Adipocyte (in vitro differentiated cells): ENCODE data around the gene TMEM18.
A peak's percentile ranks its signal among the peaks of the same experiment; 100 is the strongest.

Experiments used
- DNase-seq: peaks from one replicate; pipeline ENCODE4 v3.0.0-alpha.2; 2015; ENCODE audit warnings: low read depth
- H3K27me3 ChIP-seq: replicated peaks from 2 replicates; pipeline ENCODE4 v1.7.0; 2013; ENCODE audit warnings: mild to moderate bottlenecking, low read length, moderate library complexity; ENCODE audit not compliant: control insufficient read depth, insufficient read depth
- H3K36me3 ChIP-seq: 2 replicates; pipeline ENCODE4 v1.7.0; 2013; ENCODE audit warnings: low read length, mild to moderate bottlenecking, moderate library complexity; ENCODE audit not compliant: control insufficient read depth, insufficient read depth, severe bottlenecking
- H3K4me1 ChIP-seq: 2 replicates; pipeline ENCODE4 v1.7.0; 2013; ENCODE audit warnings: mild to moderate bottlenecking, low read length, moderate library complexity; ENCODE audit not compliant: control insufficient read depth, insufficient read depth
- H3K4me3 ChIP-seq: 2 replicates; pipeline ENCODE4 v1.7.0; 2013; ENCODE audit warnings: mild to moderate bottlenecking, low read length, moderate library complexity
- H3K9ac ChIP-seq: 2 replicates; pipeline ENCODE4 v1.7.0; 2013; ENCODE audit warnings: mild to moderate bottlenecking, low read length, moderate library complexity
- H3K9me3 ChIP-seq: 2 replicates; pipeline ENCODE4 v1.7.0; 2013; ENCODE audit warnings: mild to moderate bottlenecking, low read length, moderate library complexity; ENCODE audit not compliant: control insufficient read depth

Gene TMEM18

DNA sequence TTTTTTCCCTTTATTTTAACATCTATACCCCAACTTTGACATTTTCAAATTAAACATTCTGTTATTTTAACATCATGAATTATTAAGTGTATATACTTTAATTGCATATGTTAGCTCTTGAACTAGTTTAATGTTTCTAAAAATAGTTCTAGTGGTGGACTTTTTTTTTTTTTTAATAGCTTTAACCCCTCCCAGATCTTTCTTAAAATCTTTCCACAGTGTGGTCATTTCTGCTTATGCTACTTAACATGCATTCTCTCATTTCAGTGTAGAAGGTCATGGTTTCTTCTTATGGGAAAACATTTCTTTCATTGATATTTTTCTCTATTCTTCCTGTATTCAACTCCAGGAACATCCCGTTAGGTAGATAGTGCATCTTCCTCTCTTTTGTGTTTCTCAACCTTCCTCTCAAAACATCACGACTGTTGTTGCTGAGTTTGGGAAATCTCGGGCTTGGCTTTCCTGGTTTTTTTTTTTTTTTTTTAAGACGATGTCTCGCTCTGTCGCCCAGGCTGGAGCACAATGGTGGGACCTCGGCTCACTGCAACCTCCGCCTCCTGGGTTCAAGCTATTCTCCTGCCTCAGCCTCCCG is 849 bp upstream of the TMEM18 start:
- Histone ChIP-seq H3K36me3 (no peaks in the 10 kb centered on the region), H3K9me3 (peaks cover 5% of the 10 kb centered on the region), H3K9ac (peak overlapping the region; percentile 99), H3K27me3 (no peaks in the 10 kb centered on the region), H3K4me3 (peak overlapping the region; percentile 96), H3K4me1 (peaks cover 26% of the 10 kb centered on the region)
- DNase-seq = peak; percentile 48

DNA sequence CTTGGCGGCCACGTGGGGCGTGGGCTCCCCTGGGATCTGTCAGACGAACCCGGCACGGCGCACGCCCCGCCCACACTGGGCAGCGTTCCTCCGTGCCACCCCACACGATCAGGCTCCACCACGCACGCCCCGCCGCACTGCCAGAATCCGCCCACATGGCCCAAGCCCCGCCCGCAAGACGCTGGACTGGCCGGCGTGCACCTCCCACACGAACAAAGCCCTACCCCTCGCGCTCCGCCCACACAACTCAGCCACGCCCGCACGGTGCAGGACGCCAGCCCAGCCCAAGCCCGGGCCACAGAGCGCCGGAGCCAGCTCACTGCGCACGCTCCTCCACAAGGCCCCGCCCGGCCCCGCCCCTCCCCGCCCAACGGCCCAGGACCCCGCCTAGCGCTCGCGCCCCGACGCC is 555 bp downstream of the TMEM18 start:
- Histone ChIP-seq H3K4me1 (peaks cover 26% of the 10 kb centered on the region), H3K9me3 (no peaks in the 10 kb centered on the region), H3K4me3 (peak overlapping the region; percentile 88), H3K9ac (peak overlapping the region; percentile 82), H3K36me3 (no peaks in the 10 kb centered on the region), H3K27me3 (no peaks in the 10 kb centered on the region)
- peak; percentile 100 for DNase-seq

DNA sequence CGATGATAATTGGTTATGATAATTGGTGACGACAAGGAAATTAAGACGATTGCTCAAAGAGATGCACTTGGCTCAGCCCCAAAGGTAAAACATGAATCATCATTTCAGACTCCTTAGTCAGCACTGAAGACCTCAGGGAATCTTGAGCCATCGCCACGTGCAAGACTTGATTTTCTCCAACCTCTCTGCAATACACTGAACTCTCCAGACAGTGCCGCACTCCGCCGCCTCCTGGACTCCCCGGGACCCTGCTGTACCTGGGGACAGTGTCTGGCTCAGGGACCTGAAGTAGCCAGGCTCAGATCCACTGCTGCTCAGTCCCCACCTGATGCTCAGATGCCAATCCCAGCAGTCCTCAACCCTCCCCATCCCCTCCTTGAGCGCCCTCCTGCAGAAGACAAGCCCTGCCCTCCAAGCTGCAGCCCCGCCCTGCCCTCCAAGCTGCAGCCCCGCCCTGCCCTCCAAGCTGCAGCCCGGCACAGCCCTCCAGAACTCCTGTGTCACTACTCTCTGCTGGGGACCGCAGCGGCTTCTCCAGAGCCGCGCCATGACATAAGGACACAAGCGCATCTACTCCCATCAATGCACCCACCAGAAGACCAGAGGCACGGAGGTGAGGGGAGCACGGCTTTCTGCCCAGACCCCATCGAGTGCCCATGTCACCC is 1.1 kb downstream of the TMEM18 start:
- Histone ChIP-seq H3K9me3 (no peaks in the 10 kb centered on the region), H3K4me1 (peaks cover 26% of the 10 kb centered on the region), H3K9ac (peak overlapping the region; percentile 82), H3K27me3 (no peaks in the 10 kb centered on the region), H3K4me3 (peak overlapping the region; percentile 88), H3K36me3 (no peaks in the 10 kb centered on the region)
- DNase-seq = peak; percentile 93

DNA sequence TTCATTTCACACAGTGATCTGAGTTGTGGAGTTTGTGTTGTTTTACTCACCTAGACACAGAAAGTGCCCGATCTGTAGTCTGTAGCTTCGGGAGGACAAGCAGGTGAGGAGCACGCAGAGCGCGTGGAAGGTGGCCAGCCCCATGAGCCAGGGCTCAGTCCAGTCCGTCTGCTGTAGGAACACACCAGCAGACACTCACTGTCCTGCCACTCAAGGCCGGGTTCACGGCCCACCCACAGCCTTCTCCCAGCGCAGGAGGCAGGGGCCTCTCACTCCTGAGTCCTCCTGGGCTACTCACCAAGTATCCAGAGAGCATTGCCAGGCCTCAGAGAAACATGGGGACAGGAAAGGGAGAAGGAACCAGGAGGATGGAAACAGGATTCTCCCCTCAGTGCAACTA is 1.7 kb downstream of the TMEM18 start:
- no peaks in the 10 kb centered on the region for H3K27me3 ChIP-seq
- H3K4me3 ChIP-seq = peak overlapping the region; percentile 88
- no peak overlapping the region for H3K9ac ChIP-seq
- DNase-seq = no peak
- peaks cover 26% of the 10 kb centered on the region for H3K4me1 ChIP-seq
- no peaks in the 10 kb centered on the region for H3K36me3 ChIP-seq
- H3K9me3 ChIP-seq = no peaks in the 10 kb centered on the region

DNA sequence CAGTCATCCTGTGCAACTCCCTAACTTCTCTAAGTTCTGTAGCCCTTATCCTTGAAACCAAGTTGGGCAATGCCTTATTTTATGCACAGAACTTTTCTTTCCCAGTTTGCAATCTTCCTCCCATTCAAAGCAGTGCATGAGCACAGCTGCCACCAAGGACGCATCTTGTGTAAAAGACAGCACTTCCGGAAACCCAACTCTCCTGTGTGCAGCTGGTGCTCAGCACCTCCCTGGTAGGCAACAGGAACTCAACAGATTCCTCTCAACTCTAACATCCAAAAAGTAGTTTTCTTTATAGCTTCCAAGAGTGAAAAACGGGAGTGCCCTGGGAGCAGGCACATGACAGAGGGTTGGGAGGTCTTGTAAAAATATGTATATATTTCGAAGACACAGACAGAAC is 2.2 kb downstream of the TMEM18 start:
- Histone ChIP-seq H3K9ac (no peak overlapping the region), H3K27me3 (no peaks in the 10 kb centered on the region), H3K4me3 (no peak overlapping the region), H3K9me3 (no peaks in the 10 kb centered on the region), H3K36me3 (peaks cover 1% of the 10 kb centered on the region), H3K4me1 (peaks cover 26% of the 10 kb centered on the region)
- no peak for DNase-seq

DNA sequence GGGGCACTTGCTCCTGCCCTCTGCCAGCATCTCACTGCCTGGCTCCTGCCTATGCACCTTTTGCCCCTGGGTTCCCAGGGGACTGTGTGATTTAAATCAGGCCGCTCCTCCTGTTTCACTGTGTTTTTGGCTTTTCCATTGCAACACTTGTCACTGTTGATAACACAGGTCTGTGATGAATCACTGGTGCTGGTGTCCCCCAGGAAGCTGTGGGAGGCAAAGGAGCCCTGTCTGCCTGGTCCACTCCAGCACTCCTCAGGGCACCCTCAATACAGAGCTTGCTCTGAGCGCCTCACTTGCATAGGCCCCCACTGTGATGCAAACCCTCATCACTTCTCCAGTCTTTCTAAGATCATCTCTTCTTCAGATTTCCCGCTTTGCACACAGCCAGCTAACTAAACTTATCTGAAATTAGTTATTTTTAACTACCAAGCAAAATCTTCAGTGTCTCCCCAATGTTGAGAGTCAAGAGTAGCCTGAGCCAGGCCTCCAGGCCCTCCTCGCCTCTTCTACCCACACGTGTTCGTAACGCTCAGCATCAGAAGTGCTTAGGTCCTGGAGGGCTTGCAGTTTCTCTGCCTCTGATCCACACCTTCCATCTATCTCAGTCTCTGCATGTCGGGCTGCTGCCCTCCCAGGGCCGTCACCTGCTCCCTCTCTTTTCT is 2.8 kb downstream of the TMEM18 start:
- Histone ChIP-seq H3K4me3 (no peak overlapping the region), H3K9me3 (no peaks in the 10 kb centered on the region), H3K36me3 (peaks cover 7% of the 10 kb centered on the region), H3K9ac (no peak overlapping the region), H3K27me3 (no peaks in the 10 kb centered on the region), H3K4me1 (peaks cover 26% of the 10 kb centered on the region)
- DNase-seq = peak; percentile 32

DNA sequence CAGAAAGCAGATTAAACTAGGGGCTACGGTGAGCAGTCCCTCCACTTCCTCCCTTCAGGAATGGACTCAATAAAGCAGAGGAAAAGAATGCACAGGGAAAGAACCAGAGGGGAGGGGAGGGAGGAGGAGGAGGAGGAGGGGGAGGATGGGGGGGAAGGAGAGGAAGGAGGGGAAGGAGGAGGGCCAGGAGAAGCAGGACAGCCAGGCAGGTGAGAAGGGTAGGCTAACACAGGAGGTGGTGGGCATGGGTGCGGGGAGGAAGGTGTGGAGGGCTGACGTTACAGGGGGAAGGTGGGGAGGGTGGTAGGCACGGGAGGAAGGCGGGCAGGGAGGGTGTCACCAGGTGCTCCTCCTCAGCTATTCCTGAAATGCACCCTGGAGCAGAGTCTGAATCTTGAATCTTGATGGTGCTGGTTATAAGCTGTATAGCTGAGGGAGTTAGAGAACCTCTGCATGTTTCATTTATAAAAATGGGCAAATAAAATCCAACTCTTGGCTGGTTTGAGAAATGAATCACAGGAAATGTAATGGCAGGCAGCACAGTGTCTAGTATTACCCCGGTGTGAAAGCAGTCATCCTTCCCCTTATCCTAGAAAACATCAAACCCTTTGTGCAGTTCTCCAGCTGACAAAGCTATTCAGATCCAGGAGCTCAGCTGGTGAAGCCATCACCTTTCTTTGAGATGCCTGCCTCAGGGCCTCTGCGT is 3.4 kb downstream of the TMEM18 start:
- Histone ChIP-seq H3K36me3 (peaks cover 14% of the 10 kb centered on the region), H3K4me3 (no peak overlapping the region), H3K9me3 (no peaks in the 10 kb centered on the region), H3K27me3 (no peaks in the 10 kb centered on the region), H3K4me1 (peaks cover 26% of the 10 kb centered on the region), H3K9ac (no peak overlapping the region)
- peak; percentile 38 for DNase-seq

DNA sequence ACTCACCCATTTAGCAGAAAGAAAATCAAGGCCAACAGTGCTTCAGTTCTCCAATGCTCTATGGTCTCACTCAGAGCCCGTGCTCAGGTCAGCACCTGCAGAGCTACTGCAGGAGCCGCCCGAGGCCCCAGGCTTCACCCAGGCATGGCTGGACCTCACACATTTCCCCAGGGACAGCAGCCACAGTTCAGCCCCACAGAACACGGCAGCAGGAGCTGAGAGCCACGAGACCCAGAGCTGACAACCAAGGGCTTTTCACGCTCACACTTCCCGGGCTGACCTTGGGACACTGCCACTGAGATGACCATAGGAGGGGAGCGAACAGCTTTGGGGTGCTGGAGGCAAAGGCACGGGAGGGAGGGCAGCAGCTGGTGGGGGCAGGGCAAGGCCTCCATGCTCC is 4.2 kb downstream of the TMEM18 start:
- H3K27me3 ChIP-seq = no peaks in the 10 kb centered on the region
- H3K4me1 ChIP-seq = peaks cover 23% of the 10 kb centered on the region
- no peaks in the 10 kb centered on the region for H3K9me3 ChIP-seq
- no peak overlapping the region for H3K9ac ChIP-seq
- no peak for DNase-seq
- peaks cover 21% of the 10 kb centered on the region for H3K36me3 ChIP-seq
- no peak overlapping the region for H3K4me3 ChIP-seq

DNA sequence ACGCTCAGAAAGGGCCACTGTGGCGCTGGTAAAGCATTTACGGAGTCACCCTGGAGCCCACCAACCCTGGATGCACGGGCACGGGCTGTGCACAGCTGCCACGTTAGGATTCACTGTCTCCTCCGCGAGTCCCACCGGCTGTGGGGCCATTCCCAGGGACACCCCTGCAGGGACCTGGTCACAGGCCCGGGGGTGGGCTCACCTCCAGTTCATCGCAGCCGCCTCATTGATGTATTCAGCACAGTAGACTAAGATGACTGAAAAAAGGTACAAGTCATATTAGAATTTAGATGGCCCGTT is 4.7 kb downstream of the TMEM18 start:
- DNase-seq = no peak
- Histone ChIP-seq H3K4me1 (peaks cover 23% of the 10 kb centered on the region), H3K36me3 (peaks cover 26% of the 10 kb centered on the region), H3K9ac (no peak overlapping the region), H3K9me3 (no peaks in the 10 kb centered on the region), H3K4me3 (no peak overlapping the region), H3K27me3 (no peaks in the 10 kb centered on the region)

DNA sequence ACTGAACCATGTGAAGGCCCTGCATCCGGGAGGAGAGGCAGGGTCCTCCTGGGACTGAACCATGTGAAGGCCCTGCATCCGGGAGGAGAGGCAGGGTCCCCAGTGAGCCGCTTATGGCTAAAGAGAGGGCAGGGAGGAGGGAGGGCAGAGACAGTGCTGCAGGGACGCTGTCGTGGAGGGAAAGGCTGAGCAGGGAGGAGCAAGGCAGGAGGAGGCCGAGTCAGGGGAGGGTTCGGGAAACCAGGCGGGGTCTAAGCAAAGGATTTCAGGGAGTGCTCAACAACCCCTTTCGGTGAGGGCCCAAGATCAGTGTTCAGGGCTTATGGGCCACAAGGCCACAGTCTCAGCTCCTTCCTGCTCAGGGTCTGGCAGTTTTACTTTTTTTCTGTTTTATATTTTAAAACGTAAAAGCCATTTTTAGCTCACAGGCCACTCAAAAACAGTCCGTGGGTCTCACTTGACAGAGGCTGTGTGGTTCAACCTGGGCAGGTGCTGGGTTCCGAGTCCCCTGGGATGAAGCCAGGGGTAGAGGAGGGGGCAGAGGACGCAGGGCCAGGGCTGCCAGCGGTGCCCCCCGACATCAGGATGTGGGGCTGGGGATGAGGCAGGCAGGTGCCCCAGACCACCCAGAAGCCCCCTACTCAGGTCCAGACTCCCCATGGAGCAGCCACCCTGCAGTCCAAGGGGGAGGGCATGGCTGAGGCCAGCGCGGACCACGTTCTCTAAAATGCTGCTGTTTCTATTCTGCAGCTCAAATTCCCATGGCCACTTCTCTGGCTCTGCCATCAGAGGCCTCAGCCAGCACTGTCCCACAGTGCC is 5.2 kb downstream of the TMEM18 start:
- DNase-seq = no peak
- H3K27me3 ChIP-seq = no peaks in the 10 kb centered on the region
- no peak overlapping the region for H3K4me3 ChIP-seq
- H3K9ac ChIP-seq = no peak overlapping the region
- H3K4me1 ChIP-seq = peaks cover 29% of the 10 kb centered on the region
- H3K36me3 ChIP-seq = peaks cover 26% of the 10 kb centered on the region
- no peaks in the 10 kb centered on the region for H3K9me3 ChIP-seq

DNA sequence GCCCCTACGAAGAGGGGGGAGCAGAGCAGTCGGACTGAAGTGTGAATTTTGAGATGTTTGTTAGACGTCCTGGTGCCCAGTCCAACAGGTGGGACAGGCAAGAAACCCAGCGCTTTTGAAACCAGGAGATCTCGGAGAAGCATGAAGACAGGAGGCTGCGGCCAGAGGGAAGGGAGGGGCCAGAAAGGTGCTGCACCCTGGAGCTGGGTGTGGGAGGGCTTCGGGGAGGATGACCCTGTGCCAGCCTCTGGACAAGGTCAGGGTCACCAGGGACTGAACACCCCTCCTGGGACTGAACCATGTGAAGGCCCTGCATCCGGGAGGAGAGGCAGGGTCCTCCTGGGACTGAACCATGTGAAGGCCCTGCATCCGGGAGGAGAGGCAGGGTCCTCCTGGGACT is 6.1 kb downstream of the TMEM18 start:
- Histone ChIP-seq H3K27me3 (no peaks in the 10 kb centered on the region), H3K9ac (no peak overlapping the region), H3K4me1 (peaks cover 29% of the 10 kb centered on the region), H3K9me3 (no peaks in the 10 kb centered on the region), H3K36me3 (peaks cover 30% of the 10 kb centered on the region), H3K4me3 (no peak overlapping the region)
- DNase-seq = no peak
